Omental fat pad (tissue), 4 donors: ENCODE results near the gene SKA1. TPM values are rescaled to one million over a fixed set of nuclear protein-coding genes. Genes with fewer than 3 reads are reported as not detected.
"Not testable (repeated sequence)": the region's sequence is repeated elsewhere in the genome, so short reads cannot be mapped to it uniquely, and the experiment has no call there.

ENCODE experiments used
- ATAC-seq: fragments of 150-250 bp; one replicate; pipeline ENCODE4 v1.9.1; 2016; ENCODE audit warnings: mild to moderate bottlenecking, moderate library complexity; ENCODE audit not compliant: low FRiP score
- DNase-seq: peaks from one replicate; pipeline ENCODE4 v3.0.0-alpha.2; 2019; ENCODE audit warnings: low spot score
- CTCF ChIP-seq, 3 donors: fragments of 450-650 bp; IDR thresholded peaks; one replicate each; pipeline ENCODE4 v1.5.1; 2016 to 2017; ENCODE audit warnings: antibody characterized with exemption in 3 of 3, mild to moderate bottlenecking in 3 of 3, moderate library complexity in 2 of 3
- total RNA-seq, 4 donors: library from RNA; depleted of rRNA; stranded (reverse); fragments of >200 nt; gene quantifications; one replicate each; pipeline ENCODE4 v1.1.0, GENCODE V29; 2016

Gene SKA1
- total RNA-seq, 4 donors from 2014 or later, result 1.2 TPM; not detected in 3

GRCh38 chr18:50399582-50399981, 24.7 kb downstream of the SKA1 start:
- no peak for TF ChIP-seq CTCF (IDR thresholded peaks at IDR 0.05)
- DNase-seq (no peak), ATAC-seq (no peak)

GRCh38 chr18:50400438-50400837, 25.6 kb downstream of the SKA1 start:
- ATAC-seq, result not testable (repeated sequence)

GRCh38 chr18:50401295-50401694, 26.4 kb downstream of the SKA1 start:
- DNase-seq, result no peak
- ATAC-seq, result no peak
- TF ChIP-seq CTCF (IDR thresholded peaks at IDR 0.05), result no peak

More at GRCh38 chr18:50400438-50400837, 25.6 kb downstream of the SKA1 start:
- not testable (repeated sequence) for DNase-seq

GRCh38 chr18:50401888-50402287, 27.0 kb downstream of the SKA1 start:
- DNase-seq (no peak), ATAC-seq (no peak)
- TF ChIP-seq CTCF (IDR thresholded peaks at IDR 0.05), result no peak

GRCh38 chr18:50404752-50405581, 30.1 kb downstream of the SKA1 start:
- DNase-seq, ATAC-seq: not testable (repeated sequence)

- DNase-seq (no peak), ATAC-seq (no peak)
- no peak for TF ChIP-seq CTCF (IDR thresholded peaks at IDR 0.05)
Observed at GRCh38 chr18:50405582-50406271, 30.9 kb downstream of the SKA1 start.

- ATAC-seq, result no peak
- no peak for TF ChIP-seq CTCF (IDR thresholded peaks at IDR 0.05)
- no peak for DNase-seq
Observed at GRCh38 chr18:50409236-50409635, 34.4 kb downstream of the SKA1 start.

GRCh38 chr18:50410008-50410407, 35.2 kb downstream of the SKA1 start:
- ATAC-seq (no peak), DNase-seq (no peak)
- TF ChIP-seq CTCF (IDR thresholded peaks at IDR 0.05), result no peak
